ENCODE measurements around the gene SVEP1. TPM values are rescaled to one million over a fixed set of nuclear protein-coding genes. Genes with fewer than 3 reads are reported as not detected.
A peak's percentile ranks its signal among the peaks of the same experiment; 100 is the strongest.

The SVEP1 gene
- polyA plus RNA-seq, 1 experiment = 34.8 TPM

DNA sequence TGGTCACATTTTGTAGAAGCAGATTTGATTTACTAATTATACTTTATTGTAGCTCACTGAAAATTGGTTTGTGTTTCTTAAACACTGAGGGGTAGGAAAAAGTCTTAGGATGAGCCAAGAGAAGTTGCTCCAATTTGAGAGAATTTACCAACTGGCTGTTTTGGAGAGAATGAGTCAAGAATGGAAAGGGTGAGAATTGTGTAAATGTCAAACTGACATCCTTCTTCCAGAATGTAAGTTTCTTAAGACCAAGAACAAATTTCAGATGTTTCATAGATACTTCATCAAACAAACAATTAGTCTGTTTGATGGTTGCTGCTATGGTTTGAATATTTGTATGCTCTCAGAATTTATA is 135.7 kb downstream of the SVEP1 start:
- Histone ChIP-seq H3K27me3 (ENCODE audit: control insufficient read depth, insufficient read depth, low read length) (no peaks in the 10 kb centered on the region), H3K4me3 (ENCODE audit: low read depth, low read length) (no peak overlapping the region), H3K9me3 (ENCODE audit: control insufficient read depth, insufficient read depth, low read length) (peaks cover 6% of the 10 kb centered on the region; the same call in 1 of the 2 replicates), H3K27ac (ENCODE audit: low read depth, low read length) (peak overlapping the region; percentile 76)
- ChIA-PET POLR2A (interaction anchor here (1.3 to 1.6 kb wide), 3 partner anchors 15 to 112 kb away, joined by 3 to 6 read pairs (median 4); no protein-coding TSS in a partner anchor), CTCF (interaction anchor here (1.4 kb wide), 1 partner anchor 9 kb away, joined by 3 read pairs; no protein-coding TSS in a partner anchor)
- no peak for TF ChIP-seq CTCF (IDR thresholded peaks at IDR 0.05; ENCODE audit: low read depth, low read length)
- peak; percentile 20 for DNase-seq (ENCODE audit: low read depth, low spot score)

DNA sequence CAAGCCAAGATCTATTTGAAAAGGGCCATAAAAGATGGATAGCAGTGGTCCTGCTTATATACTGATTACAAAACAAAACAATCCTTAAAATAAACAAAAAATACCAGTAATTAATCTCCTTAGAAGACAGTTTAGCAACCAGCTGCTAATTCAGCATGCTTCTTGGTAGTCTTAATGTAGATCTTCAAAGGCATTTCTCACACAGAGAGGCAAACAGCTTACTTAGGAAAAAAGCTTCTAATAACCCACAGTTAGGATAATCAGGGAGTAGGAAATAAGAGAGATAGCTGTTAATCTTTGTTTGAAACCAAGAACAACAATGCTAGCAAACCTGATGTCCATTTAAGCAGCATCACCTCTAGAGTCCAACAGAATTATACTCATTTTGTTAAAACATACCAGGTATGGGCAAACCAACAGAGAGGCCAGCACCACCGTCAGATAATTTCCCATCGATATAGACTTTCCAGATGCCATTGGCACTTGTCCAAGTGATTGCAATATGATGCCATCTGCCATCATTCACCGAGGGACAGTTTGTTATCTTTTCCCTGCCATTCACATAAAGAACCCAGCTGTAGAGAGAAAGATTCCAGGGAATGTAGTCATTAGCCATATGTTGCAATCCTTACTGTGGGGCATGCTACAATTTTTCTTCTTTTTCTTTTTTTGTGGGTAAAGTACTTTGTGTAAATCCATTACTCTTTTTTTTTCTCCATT is 136.2 kb downstream of the SVEP1 start:
- no peak for TF ChIP-seq CTCF (IDR thresholded peaks at IDR 0.05; ENCODE audit: low read depth, low read length)
- Histone ChIP-seq H3K27ac (ENCODE audit: low read depth, low read length) (no peak overlapping the region), H3K27me3 (ENCODE audit: control insufficient read depth, insufficient read depth, low read length) (no peaks in the 10 kb centered on the region), H3K9me3 (ENCODE audit: control insufficient read depth, insufficient read depth, low read length) (peaks cover 6% of the 10 kb centered on the region; the same call in 1 of the 2 replicates), H3K4me3 (ENCODE audit: low read depth, low read length) (no peak overlapping the region)
- POLR2A ChIA-PET = interaction anchor here (0.6 to 1.6 kb wide), 7 partner anchors 15 to 200 kb away, joined by 3 to 6 read pairs (median 3); partner anchors contain the start of gene SVEP1
- CTCF ChIA-PET = interaction anchor here (1.4 kb wide), 1 partner anchor 9 kb away, joined by 3 read pairs; no protein-coding TSS in a partner anchor
- peak; percentile 46 for DNase-seq (ENCODE audit: low read depth, low spot score)

- Histone ChIP-seq H3K9me3 (ENCODE audit: control insufficient read depth, insufficient read depth, low read length) (no peaks in the 10 kb centered on the region), H3K27ac (ENCODE audit: low read depth, low read length) (peak overlapping the region; percentile 47), H3K27me3 (ENCODE audit: control insufficient read depth, insufficient read depth, low read length) (no peaks in the 10 kb centered on the region), H3K4me3 (ENCODE audit: low read depth, low read length) (no peak overlapping the region)
- ChIA-PET CTCF (no interaction called here), POLR2A (interaction anchor here (0.5 to 2.5 kb wide), 2 partner anchors 184 to 456 kb away, joined by 4 to 35 read pairs; partner anchors contain the start of gene TXN)
- TF ChIP-seq CTCF (IDR thresholded peaks at IDR 0.05; ENCODE audit: low read depth, low read length) = no peak
- no peak for DNase-seq (ENCODE audit: low read depth, low spot score)
Measured at GRCh38 chr9:110440796-110441195, 138.7 kb downstream of the SVEP1 start.

- CTCF ChIA-PET = no interaction called here
- Histone ChIP-seq H3K9me3 (ENCODE audit: control insufficient read depth, insufficient read depth, low read length) (no peaks in the 10 kb centered on the region), H3K4me3 (ENCODE audit: low read depth, low read length) (no peak overlapping the region), H3K27me3 (ENCODE audit: control insufficient read depth, insufficient read depth, low read length) (no peaks in the 10 kb centered on the region), H3K27ac (ENCODE audit: low read depth, low read length) (no peak overlapping the region)
- peak; percentile 84 for DNase-seq (ENCODE audit: low read depth, low spot score)
- TF ChIP-seq CTCF (IDR thresholded peaks at IDR 0.05; ENCODE audit: low read depth, low read length) = no peak
- POLR2A ChIA-PET = interaction anchor here (0.5 to 2.5 kb wide), 3 partner anchors 131 to 457 kb away, joined by 3 to 35 read pairs (median 4); partner anchors contain the start of gene TXN
Measured at GRCh38 chr9:110440172-110440571, 139.4 kb downstream of the SVEP1 start.

- Histone ChIP-seq H3K9me3 (ENCODE audit: control insufficient read depth, insufficient read depth, low read length) (no peaks in the 10 kb centered on the region), H3K4me3 (ENCODE audit: low read depth, low read length) (no peak overlapping the region), H3K27ac (ENCODE audit: low read depth, low read length) (no peak overlapping the region), H3K27me3 (ENCODE audit: control insufficient read depth, insufficient read depth, low read length) (no peaks in the 10 kb centered on the region)
- CTCF ChIA-PET = no interaction called here
- no peak for DNase-seq (ENCODE audit: low read depth, low spot score)
- no peak for TF ChIP-seq CTCF (IDR thresholded peaks at IDR 0.05; ENCODE audit: low read depth, low read length)
- POLR2A ChIA-PET = no interaction called here
Measured at GRCh38 chr9:110432253-110432652, 147.3 kb downstream of the SVEP1 start.
